HG02678 (cell line): Measurements from ENCODE around the gene VSX1.

ENCODE experiments used
- ATAC-seq: cut with Tn5 transposase; IDR thresholded peaks from one replicate; pipeline ENCODE4 v1.9.1; 2021; ENCODE audit warnings: mild to moderate bottlenecking, moderate library complexity; ENCODE audit not compliant: unreplicated experiment

The VSX1 gene

GRCh38 chr20:25081730-25082497 lies at the start of gene VSX1:
VSX1 (minus strand) TSS chr20:25082141; CDS start chr20:25082096, 45 bp downstream.
- no peak for ATAC-seq

- ATAC-seq = no peak
Measured at GRCh38 chr20:25129908-25130307, 48.0 kb upstream of the VSX1 start.

GRCh38 chr20:25129428-25129827 lies 47.5 kb upstream of the VSX1 start:
- no peak for ATAC-seq

- ATAC-seq = no peak
Measured at GRCh38 chr20:25128649-25129048, 46.7 kb upstream of the VSX1 start.

- ATAC-seq = no peak
Measured at GRCh38 chr20:25127761-25128537, 46.0 kb upstream of the VSX1 start.

GRCh38 chr20:25126204-25127029 lies 44.5 kb upstream of the VSX1 start:
- ATAC-seq = no peak

GRCh38 chr20:25125636-25126035 lies 43.7 kb upstream of the VSX1 start:
- ATAC-seq = no peak

- no peak for ATAC-seq
Measured at GRCh38 chr20:25120920-25121319, 39.0 kb upstream of the VSX1 start.

GRCh38 chr20:25120457-25120856 lies 38.5 kb upstream of the VSX1 start:
- ATAC-seq = no peak

- no peak for ATAC-seq
Measured at GRCh38 chr20:25118529-25118928, 36.6 kb upstream of the VSX1 start.

GRCh38 chr20:25117990-25118389 lies 36.0 kb upstream of the VSX1 start:
- ATAC-seq = no peak

- ATAC-seq = no peak
Measured at GRCh38 chr20:25116739-25117458, 35.0 kb upstream of the VSX1 start.

- ATAC-seq = no peak
Measured at GRCh38 chr20:25103526-25103925, 21.6 kb upstream of the VSX1 start.

- ATAC-seq = no peak
Measured at GRCh38 chr20:25100914-25101313, 19.0 kb upstream of the VSX1 start.

GRCh38 chr20:25099601-25100140 lies 17.7 kb upstream of the VSX1 start:
- no peak for ATAC-seq

GRCh38 chr20:25097498-25097897 lies 15.6 kb upstream of the VSX1 start:
- ATAC-seq = no peak

GRCh38 chr20:25090492-25091429 lies 8.8 kb upstream of the VSX1 start:
- ATAC-seq = no peak

- ATAC-seq = no peak
Measured at GRCh38 chr20:25089662-25090061, 7.7 kb upstream of the VSX1 start.

GRCh38 chr20:25089096-25089495 lies 7.2 kb upstream of the VSX1 start:
- no peak for ATAC-seq
